HepG2 (cell line): ENCODE results near the gene ALDH3A2. TPM values are rescaled to one million over a fixed set of nuclear protein-coding genes. Genes with fewer than 3 reads are reported as not detected.

Experiments used
- ATAC-seq: fragments of 200-7000 bp; cut with Tn5 transposase; 3 replicates; pipeline ENCODE4 v1.9.1; 2020; ENCODE audit warnings: mild to moderate bottlenecking, moderate library complexity
- BruUV-seq: library from RNA; stranded (reverse); fragments of 400-500 nt; replicated peaks from 2 replicates; lab custom pipeline; 2021; lab: Mats Ljungman, UMichigan
- CTCF ChIA-PET: fragments of 300-600 bp; formaldehyde crosslinking; extraction: SDS; loops from one replicate; lab custom pipeline; 2021; ENCODE audit warnings: low total read pairs, inconsistent platforms, low intra/inter-chr PET ratio; lab: Yijun Ruan, JAX
- POLR2A ChIA-PET: fragments of 350-600 bp; sonication (Branson Sonifier 250); formaldehyde crosslinking; loops from one replicate; lab custom pipeline; 2020; ENCODE audit warnings: antibody characterized with exemption, inconsistent platforms; lab: Yijun Ruan, JAX
- DNase-seq: peaks from one replicate; pipeline ENCODE4 v3.0.0-alpha.2; 2015; ENCODE audit warnings: low spot score
- FAIRE-seq: peaks from 3 replicates; lab custom pipeline; 2011; peaks lifted over from hg19 to GRCh38; lab: Jason Lieb, UNC
- H2AFZ ChIP-seq: one replicate; pipeline ENCODE4 v1.6.1; 2011; ENCODE audit warnings: low read length, inconsistent platforms
- H3K27ac ChIP-seq: fragments of 300-600 bp; 3 replicates; pipeline ENCODE4 v1.8.0; 2011; ENCODE audit warnings: mixed run types, mild to moderate bottlenecking, mixed read lengths, low read length, inconsistent platforms; ENCODE audit not compliant: insufficient read depth; ENCODE audit errors: extremely low read length
- H3K27me3 ChIP-seq, 2 experiments: fragments of 200-600 bp in 1 of 2; 2 replicates in 1 of 2; 3 replicates in 1 of 2; pipeline versions ENCODE4 v1.6.0 to v1.8.0; 2011; ENCODE audit warnings: low read length in 2 of 2, mild to moderate bottlenecking in 2 of 2, moderate library complexity in 2 of 2, inconsistent platforms in 1 of 2; ENCODE audit not compliant: insufficient read depth in 2 of 2, control insufficient read depth in 1 of 2
- H3K36me3 ChIP-seq, 2 experiments: fragments of 200-600 bp in 1 of 2; replicated peaks in 1 of 2; 2 replicates in 1 of 2; 3 replicates in 1 of 2; pipeline versions ENCODE4 v1.5.1 to v1.8.0; 2011; ENCODE audit warnings: low read length in 2 of 2, inconsistent platforms in 1 of 2; ENCODE audit not compliant: insufficient read depth in 2 of 2, control insufficient read depth in 1 of 2
- H3K4me1 ChIP-seq: 2 replicates; pipeline ENCODE4 v1.5.1; 2012; ENCODE audit warnings: low read length, inconsistent platforms; ENCODE audit not compliant: insufficient read depth
- H3K4me2 ChIP-seq: 2 replicates; pipeline ENCODE4 v1.6.0; 2011; ENCODE audit warnings: low read depth, low read length, inconsistent platforms
- H3K4me3 ChIP-seq, 3 experiments: fragments of 200-600 bp in 1 of 3; sonication (generic), shearing (Covaris generic) in 1 of 3; replicated peaks in 1 of 3; 2 replicates each; pipeline ENCODE4 v1.5.1; 2011 to 2016; ENCODE audit warnings: low read length in 3 of 3, inconsistent platforms in 2 of 3, low read depth in 2 of 3, mild to moderate bottlenecking in 2 of 3, control low read depth in 1 of 3, mixed read lengths in 1 of 3; ENCODE audit not compliant: insufficient read depth in 1 of 3
- H3K79me2 ChIP-seq: one replicate; pipeline ENCODE4 v1.6.1; 2011; ENCODE audit warnings: low read length, inconsistent platforms; ENCODE audit not compliant: insufficient read depth
- H3K9ac ChIP-seq: 2 replicates; pipeline ENCODE4 v1.6.0; 2011; ENCODE audit warnings: mild to moderate bottlenecking, low read depth, low read length, inconsistent platforms; ENCODE audit not compliant: insufficient read depth
- H3K9me3 ChIP-seq: 2 replicates; pipeline ENCODE4 v1.5.1; 2012; ENCODE audit warnings: mild to moderate bottlenecking, low read length
- H4K20me1 ChIP-seq: 2 replicates; pipeline ENCODE4 v1.6.0; 2011; ENCODE audit warnings: inconsistent platforms, mild to moderate bottlenecking, low read length, moderate library complexity; ENCODE audit not compliant: insufficient read depth
- CC2D1A ChIP-seq: sonication (generic); formaldehyde crosslinking; IDR thresholded peaks from 2 replicates; pipeline ENCODE4 v1.8.1; 2023; ENCODE audit warnings: mild to moderate bottlenecking, missing genetic modification reagents
- NR2F6 ChIP-seq, 2 experiments: IDR thresholded peaks; 2 replicates each; pipeline ENCODE4 v1.6.1; 2016; ENCODE audit warnings: antibody characterized with exemption in 1 of 2, mild to moderate bottlenecking in 1 of 2
- SRY ChIP-seq: sonication (generic); formaldehyde crosslinking; IDR thresholded peaks from 2 replicates; pipeline ENCODE4 v1.8.0; 2022; ENCODE audit warnings: mild to moderate bottlenecking, missing genetic modification reagents
- SYNCRIP ChIP-seq: fragments of 200-400 bp; formaldehyde crosslinking; IDR thresholded peaks from 2 replicates; pipeline ENCODE4 v1.6.1; 2018; ENCODE audit warnings: mild to moderate bottlenecking, low read depth, low read length; ENCODE audit not compliant: insufficient read depth
- ZNF121 ChIP-seq: sonication (generic); formaldehyde crosslinking; IDR thresholded peaks from 2 replicates; pipeline ENCODE4 v1.5.0; 2020; ENCODE audit warnings: mild to moderate bottlenecking, missing genetic modification reagents
- ZNF510 ChIP-seq: sonication (generic); formaldehyde crosslinking; IDR thresholded peaks from 2 replicates; pipeline ENCODE4 v1.4.0; 2020; ENCODE audit warnings: low read depth, mild to moderate bottlenecking, missing genetic modification reagents
- ZNF546 ChIP-seq: sonication (generic); formaldehyde crosslinking; conservative IDR thresholded peaks from 2 replicates; pipeline ENCODE4 v1.8.1; 2023; ENCODE audit warnings: mild to moderate bottlenecking, missing genetic modification reagents
- ZNF564 ChIP-seq: sonication (generic); formaldehyde crosslinking; IDR thresholded peaks from 2 replicates; pipeline ENCODE4 v1.8.1; 2023; ENCODE audit warnings: mild to moderate bottlenecking, missing genetic modification reagents
- ZSCAN20 ChIP-seq: sonication (generic); formaldehyde crosslinking; IDR thresholded peaks from 2 replicates; pipeline ENCODE4 v1.4.0; 2020; ENCODE audit warnings: missing genetic modification reagents, mild to moderate bottlenecking, borderline replicate concordance
- WGBS: methylation state at CpG from one replicate; pipeline ENCODE4 v1.1.6; 2017; ENCODE audit warnings: low lambda C conversion rate; 5-methylcytosine and 5-hydroxymethylcytosine counted together
- in situ Hi-C: cut with HindIII; loops from 2 replicates; pipeline ENCODE4 v1.10.0; 2017; ENCODE audit warnings: low pct_unique_long_range_greater_than_20kb; ENCODE audit not compliant: extremely low pct_ligation_motif_present
- intact Hi-C: fragments of 100-400 bp; cut with micrococcal nuclease; formaldehyde crosslinking; loops from one replicate; pipeline ENCODE4 v1.10.0; 2022; ENCODE audit not compliant: unreplicated experiment
- polyA plus RNA-seq, 8 experiments: library from polyadenylated mRNA; depleted of rRNA in 3 of 8; stranded (reverse) in 7 of 8; unstranded in 1 of 8; fragments of >200 nt; fragmentation: Illumina TruSeq in 4 of 8; extraction: Trizol in 4 of 8; gene quantifications; 2 replicates each; pipeline versions ENCODE4 v1.2.1 to v1.2.3, GENCODE V29; 2011 to 2016; ENCODE audit warnings: low read depth in 4 of 8, missing spikeins in 1 of 8, mixed read lengths in 1 of 8; ENCODE audit not compliant: insufficient read depth in 1 of 8
- total RNA-seq, 5 experiments: library from RNA; depleted of rRNA; stranded (reverse); fragments of >200 nt; fragmentation: Illumina TruSeq; extraction: Trizol; gene quantifications; 2 replicates each; pipeline ENCODE4 v1.2.3, GENCODE V29; 2016; ENCODE audit warnings: low read depth in 1 of 5
- TF ChIP-seq, protein P1 (sequence below): sonication (generic); formaldehyde crosslinking; IDR thresholded peaks from 2 replicates; pipeline ENCODE4 v1.4.0; 2020; ENCODE audit warnings: missing genetic modification reagents
- TF ChIP-seq, protein P2 (sequence below): sonication (generic); formaldehyde crosslinking; IDR thresholded peaks from 2 replicates; pipeline ENCODE4 v1.5.1; 2020; ENCODE audit warnings: mild to moderate bottlenecking, missing genetic modification reagents
- TF ChIP-seq, protein P3 (sequence below): sonication (generic); formaldehyde crosslinking; IDR thresholded peaks from 2 replicates; pipeline ENCODE4 v1.4.0; 2020; ENCODE audit warnings: missing genetic modification reagents
- TF ChIP-seq, protein P4 (sequence below): sonication (generic); formaldehyde crosslinking; IDR thresholded peaks from 2 replicates; pipeline ENCODE4 v1.9.0; 2022; ENCODE audit warnings: missing genetic modification reagents, mild to moderate bottlenecking, borderline replicate concordance

The ALDH3A2 gene
- total and polyA plus RNA-seq, 2 of the 13 experiments (the other 11 are each of a cell fraction or from before 2014, with no cell fraction given), result 80.8 to 180 TPM

DNA sequence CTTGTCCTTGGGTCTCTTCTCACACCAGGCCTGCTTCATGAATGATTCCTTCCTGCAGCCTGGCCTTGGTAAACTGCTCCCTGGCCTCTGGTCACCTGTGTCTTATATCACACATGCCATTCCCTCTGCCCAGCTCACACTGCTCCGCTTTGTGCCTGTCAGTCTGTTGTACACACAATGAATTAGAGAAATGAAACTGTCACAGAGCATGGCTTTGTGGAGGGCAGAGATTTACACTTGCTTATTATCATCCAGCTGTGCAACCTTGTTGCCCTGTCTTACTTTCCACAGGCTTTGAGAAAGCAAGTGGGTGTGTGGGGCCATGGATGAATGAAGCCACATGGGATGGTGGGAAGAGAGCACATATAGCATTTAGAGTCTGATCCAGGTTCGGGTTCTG lies 22.4 kb downstream of the ALDH3A2 start:
- FAIRE-seq, result no peak
- 83% methylated on average over 2 of the region's 2 CpGs for WGBS
- Histone ChIP-seq H2AFZ (no peak overlapping the region), H3K27me3 (no peaks in the 10 kb centered on the region), H4K20me1 (no peaks in the 10 kb centered on the region), H3K9me3 (no peaks in the 10 kb centered on the region), H3K4me1 (peaks cover 56% of the 10 kb centered on the region), H3K79me2 (peaks cover 1% of the 10 kb centered on the region), H3K27ac (peak overlapping the region; percentile 67), H3K9ac (no peak overlapping the region), H3K36me3 (peaks cover 14 to 31% of the 10 kb centered on the region in 2 experiments), H3K4me3 (no peak overlapping the region), H3K4me2 (peak overlapping the region; percentile 37; the same call in 1 of the 2 replicates)
- in situ Hi-C loops, result no loop called here
- CTCF ChIA-PET, result no interaction called here
- no peak for ATAC-seq
- no peak for DNase-seq
- no TSS peak for BruUV-seq
- intact Hi-C loops, result loop anchor here (5.0 kb wide), 1 partner anchor 46 kb away; the partner anchor contains the start of gene SLC47A2
- POLR2A ChIA-PET, result interaction anchor here (0.9 to 9.4 kb wide), 12 partner anchors 9 to 121 kb away, joined by 3 to 133 read pairs (median 5); partner anchors contain the start of genes ALDH3A1 and ALDH3A2
- TF ChIP-seq ZNF510 (CRISPR knock-in tag) (no peak), SYNCRIP (no peak), ZNF564 (CRISPR knock-in tag) (no peak), SRY (CRISPR knock-in tag) (no peak), ZNF546 (CRISPR knock-in tag) (no peak), CC2D1A (CRISPR knock-in tag) (no peak), ZNF121 (CRISPR knock-in tag) (no peak), ZSCAN20 (CRISPR knock-in tag) (no peak), NR2F6 (IDR thresholded peaks at IDR 0.05) (no peak), NR2F6 (CRISPR knock-in tag; IDR thresholded peaks at IDR 0.05) (no peak)
- TF ChIP-seq, protein P1, sequence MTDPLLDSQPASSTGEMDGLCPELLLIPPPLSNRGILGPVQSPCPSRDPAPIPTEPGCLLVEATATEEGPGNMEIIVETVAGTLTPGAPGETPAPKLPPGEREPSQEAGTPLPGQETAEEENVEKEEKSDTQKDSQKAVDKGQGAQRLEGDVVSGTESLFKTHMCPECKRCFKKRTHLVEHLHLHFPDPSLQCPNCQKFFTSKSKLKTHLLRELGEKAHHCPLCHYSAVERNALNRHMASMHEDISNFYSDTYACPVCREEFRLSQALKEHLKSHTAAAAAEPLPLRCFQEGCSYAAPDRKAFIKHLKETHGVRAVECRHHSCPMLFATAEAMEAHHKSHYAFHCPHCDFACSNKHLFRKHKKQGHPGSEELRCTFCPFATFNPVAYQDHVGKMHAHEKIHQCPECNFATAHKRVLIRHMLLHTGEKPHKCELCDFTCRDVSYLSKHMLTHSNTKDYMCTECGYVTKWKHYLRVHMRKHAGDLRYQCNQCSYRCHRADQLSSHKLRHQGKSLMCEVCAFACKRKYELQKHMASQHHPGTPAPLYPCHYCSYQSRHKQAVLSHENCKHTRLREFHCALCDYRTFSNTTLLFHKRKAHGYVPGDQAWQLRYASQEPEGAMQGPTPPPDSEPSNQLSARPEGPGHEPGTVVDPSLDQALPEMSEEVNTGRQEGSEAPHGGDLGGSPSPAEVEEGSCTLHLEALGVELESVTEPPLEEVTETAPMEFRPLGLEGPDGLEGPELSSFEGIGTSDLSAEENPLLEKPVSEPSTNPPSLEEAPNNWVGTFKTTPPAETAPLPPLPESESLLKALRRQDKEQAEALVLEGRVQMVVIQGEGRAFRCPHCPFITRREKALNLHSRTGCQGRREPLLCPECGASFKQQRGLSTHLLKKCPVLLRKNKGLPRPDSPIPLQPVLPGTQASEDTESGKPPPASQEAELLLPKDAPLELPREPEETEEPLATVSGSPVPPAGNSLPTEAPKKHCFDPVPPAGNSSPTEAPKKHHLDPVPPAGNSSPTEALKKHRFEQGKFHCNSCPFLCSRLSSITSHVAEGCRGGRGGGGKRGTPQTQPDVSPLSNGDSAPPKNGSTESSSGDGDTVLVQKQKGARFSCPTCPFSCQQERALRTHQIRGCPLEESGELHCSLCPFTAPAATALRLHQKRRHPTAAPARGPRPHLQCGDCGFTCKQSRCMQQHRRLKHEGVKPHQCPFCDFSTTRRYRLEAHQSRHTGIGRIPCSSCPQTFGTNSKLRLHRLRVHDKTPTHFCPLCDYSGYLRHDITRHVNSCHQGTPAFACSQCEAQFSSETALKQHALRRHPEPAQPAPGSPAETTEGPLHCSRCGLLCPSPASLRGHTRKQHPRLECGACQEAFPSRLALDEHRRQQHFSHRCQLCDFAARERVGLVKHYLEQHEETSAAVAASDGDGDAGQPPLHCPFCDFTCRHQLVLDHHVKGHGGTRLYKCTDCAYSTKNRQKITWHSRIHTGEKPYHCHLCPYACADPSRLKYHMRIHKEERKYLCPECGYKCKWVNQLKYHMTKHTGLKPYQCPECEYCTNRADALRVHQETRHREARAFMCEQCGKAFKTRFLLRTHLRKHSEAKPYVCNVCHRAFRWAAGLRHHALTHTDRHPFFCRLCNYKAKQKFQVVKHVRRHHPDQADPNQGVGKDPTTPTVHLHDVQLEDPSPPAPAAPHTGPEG (CRISPR knock-in tag), result no peak
- TF ChIP-seq, protein P2, sequence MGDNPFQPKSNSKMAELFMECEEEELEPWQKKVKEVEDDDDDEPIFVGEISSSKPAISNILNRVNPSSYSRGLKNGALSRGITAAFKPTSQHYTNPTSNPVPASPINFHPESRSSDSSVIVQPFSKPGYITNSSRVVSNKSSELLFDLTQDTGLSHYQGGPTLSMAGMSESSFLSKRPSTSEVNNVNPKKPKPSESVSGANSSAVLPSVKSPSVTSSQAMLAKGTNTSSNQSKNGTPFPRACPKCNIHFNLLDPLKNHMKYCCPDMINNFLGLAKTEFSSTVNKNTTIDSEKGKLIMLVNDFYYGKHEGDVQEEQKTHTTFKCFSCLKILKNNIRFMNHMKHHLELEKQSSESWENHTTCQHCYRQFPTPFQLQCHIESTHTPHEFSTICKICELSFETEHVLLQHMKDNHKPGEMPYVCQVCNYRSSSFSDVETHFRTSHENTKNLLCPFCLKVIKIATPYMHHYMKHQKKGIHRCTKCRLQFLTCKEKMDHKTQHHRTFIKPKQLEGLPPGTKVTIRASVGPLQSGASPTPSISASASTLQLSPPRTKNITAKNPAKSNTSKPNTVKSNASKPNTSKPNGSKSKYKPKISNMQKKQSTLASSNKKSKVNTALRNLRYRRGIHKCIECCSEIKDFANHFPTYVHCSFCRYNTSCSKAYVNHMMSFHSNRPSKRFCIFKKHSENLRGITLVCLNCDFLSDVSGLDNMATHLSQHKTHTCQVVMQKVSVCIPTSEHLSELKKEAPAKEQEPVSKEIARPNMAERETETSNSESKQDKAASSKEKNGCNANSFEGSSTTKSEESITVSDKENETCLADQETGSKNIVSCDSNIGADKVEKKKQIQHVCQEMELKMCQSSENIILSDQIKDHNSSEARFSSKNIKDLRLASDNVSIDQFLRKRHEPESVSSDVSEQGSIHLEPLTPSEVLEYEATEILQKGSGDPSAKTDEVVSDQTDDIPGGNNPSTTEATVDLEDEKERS (CRISPR knock-in tag), result 0 out of 2 replicates have a peak, but pooled peaks have one; percentile 11
- TF ChIP-seq, protein P3, sequence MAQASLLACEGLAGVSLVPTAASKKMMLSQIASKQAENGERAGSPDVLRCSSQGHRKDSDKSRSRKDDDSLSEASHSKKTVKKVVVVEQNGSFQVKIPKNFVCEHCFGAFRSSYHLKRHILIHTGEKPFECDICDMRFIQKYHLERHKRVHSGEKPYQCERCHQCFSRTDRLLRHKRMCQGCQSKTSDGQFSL (CRISPR knock-in tag), result no peak
- TF ChIP-seq, protein P4, sequence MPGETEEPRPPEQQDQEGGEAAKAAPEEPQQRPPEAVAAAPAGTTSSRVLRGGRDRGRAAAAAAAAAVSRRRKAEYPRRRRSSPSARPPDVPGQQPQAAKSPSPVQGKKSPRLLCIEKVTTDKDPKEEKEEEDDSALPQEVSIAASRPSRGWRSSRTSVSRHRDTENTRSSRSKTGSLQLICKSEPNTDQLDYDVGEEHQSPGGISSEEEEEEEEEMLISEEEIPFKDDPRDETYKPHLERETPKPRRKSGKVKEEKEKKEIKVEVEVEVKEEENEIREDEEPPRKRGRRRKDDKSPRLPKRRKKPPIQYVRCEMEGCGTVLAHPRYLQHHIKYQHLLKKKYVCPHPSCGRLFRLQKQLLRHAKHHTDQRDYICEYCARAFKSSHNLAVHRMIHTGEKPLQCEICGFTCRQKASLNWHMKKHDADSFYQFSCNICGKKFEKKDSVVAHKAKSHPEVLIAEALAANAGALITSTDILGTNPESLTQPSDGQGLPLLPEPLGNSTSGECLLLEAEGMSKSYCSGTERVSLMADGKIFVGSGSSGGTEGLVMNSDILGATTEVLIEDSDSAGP (CRISPR knock-in tag), result 0 out of 2 replicates have a peak, but pooled peaks have one; percentile 16
